Stimulated activated CD8-positive, alpha-beta memory T cell treated with anti-CD3 and anti-CD28 coated beads, Interleukin-12 subunit alpha, Interleukin-12 subunit beta, amount 100 ng/mL, for 24 hours (primary cell): ENCODE measurements around the gene TBC1D5.
"Not testable (repeated sequence)": the region's sequence is repeated elsewhere in the genome, so short reads cannot be mapped to it uniquely, and the experiment has no call there.

Source experiments
- DNase-seq: peaks from one replicate; pipeline ENCODE4 v3.0.0-alpha.2; 2020; ENCODE audit errors: extremely low read depth

Gene TBC1D5

DNA sequence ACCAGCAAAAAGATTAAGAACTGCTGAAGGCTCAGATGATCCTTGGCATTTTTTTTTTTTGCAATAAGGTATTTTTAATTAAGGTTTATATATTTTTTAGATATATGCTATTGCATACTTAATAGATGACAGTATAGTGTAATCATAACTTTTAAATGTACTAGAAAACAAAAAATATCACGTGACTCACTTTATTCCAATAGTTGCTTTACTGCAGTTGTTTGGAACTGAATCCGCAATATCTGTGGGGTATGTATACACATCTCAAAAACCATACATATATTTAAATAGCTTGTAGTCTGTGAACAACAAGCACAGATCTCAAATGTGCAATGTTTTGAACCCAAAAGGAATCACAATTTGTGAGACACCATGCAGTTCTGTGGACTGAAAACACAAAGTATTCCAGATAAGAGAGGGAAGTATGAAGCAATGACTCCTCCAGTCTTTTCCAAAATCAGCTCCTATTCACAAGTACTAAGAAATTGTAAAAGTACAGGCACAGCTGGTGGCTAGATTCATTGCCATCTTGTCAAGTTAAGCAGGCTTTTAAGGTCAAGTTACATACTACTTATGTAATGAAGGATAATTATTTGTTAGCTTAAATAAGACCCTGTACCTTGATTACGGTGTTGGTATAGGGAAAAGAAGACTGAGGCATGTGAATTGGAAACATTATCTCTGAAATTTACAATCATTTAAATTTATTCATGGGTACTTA lies 331.1 kb downstream of the TBC1D5 start:
- DNase-seq: no peak

DNA sequence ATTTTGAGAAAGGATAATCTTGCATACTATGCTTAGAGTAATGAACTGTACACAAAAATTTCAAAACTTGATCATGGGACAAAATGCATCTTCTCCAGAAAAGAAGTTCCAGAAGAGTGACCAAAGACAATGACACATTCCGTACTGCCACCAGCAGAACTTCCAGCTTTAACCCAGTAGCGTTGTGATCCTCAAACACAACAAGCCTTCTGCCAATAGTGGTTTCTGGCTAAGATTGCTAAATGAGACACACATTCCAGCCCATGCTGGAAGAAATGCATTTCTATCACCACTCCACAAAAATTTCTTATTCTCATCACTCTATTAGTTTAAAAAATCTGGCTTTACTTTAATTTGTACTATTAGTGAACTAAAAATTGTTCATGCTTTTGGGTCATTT lies 334.9 kb downstream of the TBC1D5 start:
- DNase-seq: no peak

DNA sequence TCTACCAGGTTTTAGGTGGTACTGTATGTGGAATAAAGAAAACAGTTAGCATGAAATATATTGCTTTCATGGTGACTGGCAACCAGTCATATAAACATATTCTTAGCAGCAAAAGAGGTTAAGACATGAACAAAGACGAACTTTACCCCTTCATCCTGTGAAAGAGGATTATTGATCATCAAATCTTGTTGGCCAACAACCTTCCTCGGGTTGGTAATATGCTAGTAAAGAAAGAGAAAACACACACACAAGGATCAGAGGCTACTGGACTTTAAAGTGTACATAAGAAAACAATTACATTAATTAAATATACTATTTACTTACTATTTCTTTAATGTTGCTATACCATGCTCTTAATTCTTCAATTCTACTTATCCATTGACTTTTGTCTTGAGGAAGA lies 337.9 kb downstream of the TBC1D5 start:
- no peak for DNase-seq

GRCh38 chr3:17402442-17402841 lies 340.0 kb downstream of the TBC1D5 start:
- DNase-seq: no peak

GRCh38 chr3:17401912-17402311 lies 340.5 kb downstream of the TBC1D5 start:
- no peak for DNase-seq

DNA sequence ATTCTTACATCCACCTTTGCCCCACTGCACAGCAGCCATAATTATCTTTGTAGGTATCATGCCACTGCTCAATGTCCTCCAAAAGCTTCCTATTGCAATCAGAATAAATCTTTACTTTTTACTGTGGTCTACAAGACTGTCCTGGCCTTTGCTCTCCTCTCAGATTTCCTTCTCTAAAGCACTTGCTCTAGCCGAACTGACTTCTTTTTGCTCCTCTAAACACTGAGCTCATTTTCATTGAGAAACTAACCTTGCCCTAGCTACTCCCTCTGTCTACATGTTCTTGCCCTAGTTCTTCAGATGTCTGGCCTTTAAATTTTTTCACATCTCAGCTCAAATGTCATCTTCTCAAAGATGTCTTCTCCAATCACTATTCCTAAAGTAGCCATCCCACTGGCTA lies 342.8 kb downstream of the TBC1D5 start:
- no peak for DNase-seq

DNA sequence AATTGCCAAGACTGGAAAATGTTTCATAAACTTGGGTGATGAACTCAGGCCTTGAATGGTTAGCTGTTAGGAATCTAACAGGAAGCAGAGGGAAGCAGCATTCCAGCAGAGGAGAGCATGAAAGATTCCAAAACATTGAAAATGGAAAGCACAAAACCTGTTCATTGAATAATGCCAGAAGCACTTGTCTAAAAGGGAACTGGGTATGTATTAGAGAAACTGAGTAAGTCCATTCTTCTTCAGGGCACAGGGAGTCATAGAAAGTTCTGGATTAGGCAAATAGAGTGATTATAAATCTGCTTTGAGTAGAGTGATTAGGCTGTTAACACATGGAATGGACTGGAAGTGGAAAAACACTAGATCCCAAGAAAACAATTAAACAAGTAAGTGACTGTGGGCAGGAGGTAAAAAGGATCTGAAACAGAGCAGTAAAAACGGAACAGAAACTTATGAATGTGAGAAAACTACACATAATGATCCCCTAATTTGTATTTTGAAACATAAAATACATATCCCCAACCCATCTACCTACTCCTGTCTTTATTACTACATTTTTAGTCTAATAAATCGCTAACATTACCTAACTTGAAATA lies 343.4 kb downstream of the TBC1D5 start:
- no peak for DNase-seq

GRCh38 chr3:17396036-17396435 lies 346.4 kb downstream of the TBC1D5 start:
- no peak for DNase-seq

DNA sequence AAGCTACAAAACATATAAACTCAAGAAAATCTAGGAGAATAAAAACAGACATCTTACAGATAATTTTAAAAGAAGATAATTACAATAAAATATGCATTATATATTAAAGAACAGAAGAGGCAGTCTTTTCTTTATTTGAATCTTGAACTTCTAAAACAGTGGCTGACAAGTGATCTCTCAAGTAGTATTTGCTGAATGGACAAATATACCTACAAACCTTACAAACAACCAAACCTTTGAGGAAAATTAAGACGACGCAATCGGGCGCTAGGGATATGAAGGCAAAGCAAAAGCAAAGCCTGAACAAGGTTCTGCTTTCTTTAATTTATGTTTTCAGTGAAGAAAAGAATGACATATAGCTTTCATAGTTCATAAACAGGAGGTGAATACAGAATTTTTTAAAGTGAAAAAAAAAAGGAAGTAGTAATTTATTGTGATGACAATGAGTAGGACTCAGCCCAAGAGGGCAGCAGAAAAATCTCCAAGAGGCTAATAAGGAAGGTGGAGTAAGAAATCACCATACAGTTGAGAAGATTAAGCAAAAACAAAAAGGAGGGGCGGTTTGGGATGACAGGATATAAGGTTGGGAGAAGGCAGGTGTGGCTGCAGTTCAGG lies 347.8 kb downstream of the TBC1D5 start:
- no peak for DNase-seq

DNA sequence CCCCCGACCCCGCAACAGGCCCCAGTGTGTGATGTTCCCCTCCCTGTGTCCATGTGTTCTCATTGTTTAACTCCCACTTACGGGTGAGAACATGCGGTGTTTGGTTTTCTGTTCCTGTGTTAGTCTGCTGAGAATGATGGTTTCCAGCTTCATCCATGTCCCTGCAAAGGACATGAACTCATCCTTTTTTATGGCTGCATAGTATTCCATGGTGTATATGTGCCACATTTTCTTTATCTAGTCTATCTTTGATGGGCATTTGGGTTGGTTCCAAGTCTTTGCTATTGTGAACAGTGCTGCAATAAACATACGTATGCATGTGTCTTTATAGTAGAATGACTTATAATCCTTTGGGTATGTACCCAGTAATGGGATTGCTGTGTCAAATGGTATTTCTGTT lies 349.9 kb downstream of the TBC1D5 start:
- DNase-seq: not testable (repeated sequence)

DNA sequence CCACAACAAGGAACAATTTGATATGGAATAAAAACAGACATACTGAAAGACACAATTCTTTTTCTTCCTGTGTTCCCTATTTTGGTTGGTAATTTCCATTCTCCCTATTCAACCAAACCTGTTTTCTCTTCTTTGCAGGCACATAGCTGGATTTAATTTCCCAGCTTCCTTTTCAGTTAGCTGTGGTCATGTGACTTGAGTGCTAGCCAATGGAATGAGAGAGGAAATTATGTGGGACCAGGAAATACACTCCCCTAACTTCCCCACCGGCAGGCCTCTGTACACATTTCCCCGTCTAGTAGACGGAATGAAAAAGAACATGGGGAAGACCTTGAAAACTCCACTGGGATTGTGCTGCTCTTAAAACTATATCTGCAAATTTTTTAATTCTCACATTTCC lies 351.6 kb downstream of the TBC1D5 start:
- no peak for DNase-seq

GRCh38 chr3:17387108-17387507 lies 355.3 kb downstream of the TBC1D5 start:
- DNase-seq: no peak

DNA sequence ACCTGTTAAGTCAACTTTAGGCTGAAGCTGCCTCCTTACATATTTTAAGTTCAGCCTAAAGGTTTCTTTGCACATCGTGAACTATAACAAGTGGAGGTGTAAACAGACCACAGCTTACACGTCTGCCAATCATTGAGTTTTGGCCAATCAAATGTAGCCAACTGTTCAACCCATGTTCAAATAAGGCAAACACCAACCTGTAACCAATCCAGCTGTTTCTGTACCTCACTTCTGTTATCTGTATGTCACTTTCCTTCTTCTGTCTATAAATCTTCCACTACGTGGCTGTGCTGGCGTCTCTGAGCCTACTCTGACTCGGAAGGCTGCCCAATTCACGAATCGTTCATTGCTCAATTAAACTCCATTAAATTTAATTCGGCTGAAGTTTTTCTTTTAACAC lies 356.0 kb downstream of the TBC1D5 start:
- no peak for DNase-seq

GRCh38 chr3:17384567-17385296 lies 357.7 kb downstream of the TBC1D5 start:
- DNase-seq: no peak

GRCh38 chr3:17373304-17373703 lies 369.1 kb downstream of the TBC1D5 start:
- DNase-seq: no peak

DNA sequence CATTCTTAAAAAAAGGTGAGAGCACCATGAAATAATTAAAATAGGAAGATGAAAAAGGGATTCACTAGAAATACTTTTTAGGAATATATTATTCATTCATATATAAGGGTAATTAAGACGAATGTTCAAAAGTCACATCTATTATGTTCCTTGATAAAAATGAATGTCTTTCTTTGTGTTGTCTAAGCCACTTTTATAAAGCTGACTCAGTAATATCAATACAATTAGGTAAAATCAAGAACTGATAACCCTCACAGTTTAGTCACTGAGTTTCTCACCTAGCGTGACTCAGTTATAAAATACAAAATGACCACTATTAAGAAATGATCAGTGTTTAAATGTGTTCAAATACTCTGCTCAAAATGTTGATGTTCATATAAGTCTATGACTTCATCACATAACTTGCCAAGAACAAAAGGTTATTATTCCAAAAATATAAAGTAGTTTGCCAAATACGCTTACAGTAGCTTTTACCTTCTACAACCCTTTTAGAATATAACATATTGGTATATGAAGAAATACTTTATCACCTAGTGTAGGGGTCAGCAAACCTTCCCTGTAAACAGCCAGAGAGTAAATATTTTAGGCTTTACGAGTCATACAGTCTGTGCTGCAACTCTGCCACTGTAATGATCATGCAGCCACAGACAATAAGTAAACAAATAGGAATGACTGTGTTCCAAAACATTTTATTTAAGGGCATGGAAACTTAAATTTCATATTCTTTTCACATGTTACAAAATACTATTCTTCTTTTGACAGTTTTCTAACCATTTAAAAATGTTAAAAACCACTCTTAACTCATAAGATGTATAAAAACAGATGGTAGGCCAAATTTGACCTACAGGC lies 369.8 kb downstream of the TBC1D5 start:
- DNase-seq: no peak

DNA sequence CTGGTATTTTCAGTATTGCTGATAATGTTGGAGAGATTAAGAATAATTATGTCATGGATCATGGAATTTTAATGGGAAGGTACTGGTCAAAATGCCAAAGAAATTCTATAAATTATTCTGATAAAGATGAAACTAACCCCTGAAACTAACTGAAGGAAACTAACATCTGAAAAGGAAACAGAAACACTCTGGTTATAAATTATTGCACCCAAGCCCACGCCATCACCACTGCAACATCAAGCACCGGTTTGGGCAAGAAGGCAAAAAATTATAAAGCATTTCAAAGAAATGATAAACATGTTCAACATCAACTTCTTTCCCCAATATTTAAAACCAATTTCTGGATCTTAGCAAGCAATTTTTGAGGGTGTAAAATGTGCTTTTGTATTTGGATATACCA lies 372.5 kb downstream of the TBC1D5 start:
- no peak for DNase-seq

GRCh38 chr3:17367171-17367570 lies 375.3 kb downstream of the TBC1D5 start:
- DNase-seq: no peak

DNA sequence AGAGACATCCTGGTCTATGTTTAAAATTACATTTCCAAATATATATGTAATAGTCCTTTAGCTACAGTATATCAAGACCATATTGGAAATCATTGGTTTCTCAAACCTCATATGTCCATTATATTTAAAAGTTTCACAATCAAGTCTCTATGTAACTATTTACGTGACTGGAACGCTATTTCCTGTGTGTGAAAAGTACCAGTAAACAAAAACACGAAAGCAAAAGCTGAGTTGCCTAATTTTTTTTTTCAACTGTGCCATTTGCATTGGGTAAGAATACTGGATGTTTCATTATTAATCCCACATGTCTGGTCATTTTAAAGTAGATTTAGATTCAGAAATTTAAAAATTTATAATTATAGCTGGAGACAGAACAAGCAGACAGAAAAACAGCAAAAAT lies 381.4 kb downstream of the TBC1D5 start:
- no peak for DNase-seq

DNA sequence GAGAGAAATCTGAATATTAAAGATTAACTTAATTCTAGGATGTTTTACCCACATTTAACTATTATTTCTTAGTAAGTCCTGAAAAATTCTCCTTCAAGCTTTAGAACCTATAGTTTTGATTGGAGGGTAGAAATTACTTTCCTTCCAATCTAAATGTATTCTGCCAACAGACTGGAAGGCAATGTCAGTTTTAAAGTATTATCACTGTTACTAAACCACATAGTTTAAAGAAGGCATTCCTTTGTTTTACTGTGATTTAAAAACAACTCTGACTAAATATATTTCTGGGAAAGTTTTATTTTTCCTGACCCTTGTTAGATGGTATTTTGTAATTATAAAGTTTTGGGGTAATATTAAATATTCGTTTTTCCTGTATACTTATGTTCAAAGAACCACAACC lies 382.5 kb downstream of the TBC1D5 start:
- no peak for DNase-seq

DNA sequence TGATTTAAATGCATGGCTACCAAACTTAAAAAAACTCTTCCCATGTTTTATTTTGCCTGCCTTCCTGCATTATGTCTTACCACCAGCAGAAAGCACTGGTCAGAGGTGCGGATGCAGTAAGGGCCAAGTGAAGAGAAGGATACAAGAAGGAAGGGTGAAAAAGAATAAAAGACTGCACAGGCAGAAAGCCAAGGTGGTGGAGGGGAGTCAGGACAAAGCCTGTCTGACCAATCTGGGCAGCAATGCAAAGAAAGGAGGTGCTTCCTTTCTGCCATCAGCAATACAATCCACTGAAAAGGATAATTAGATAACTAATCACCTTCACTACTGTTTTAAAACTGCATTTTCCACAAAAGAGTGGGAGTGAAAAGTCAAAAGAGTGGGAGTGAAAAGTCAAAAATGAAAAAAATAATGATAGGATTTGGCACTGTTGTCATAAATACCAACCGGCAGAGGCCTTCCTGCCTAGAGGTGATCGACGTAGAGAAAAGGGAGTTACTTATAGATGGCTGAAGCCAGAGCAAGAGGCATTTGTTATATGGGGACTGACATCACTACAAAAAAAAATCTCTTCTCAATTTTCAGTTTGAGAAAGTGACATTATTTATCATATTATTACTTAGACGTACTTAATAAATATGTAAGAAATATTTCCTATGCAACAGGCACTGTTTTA lies 385.3 kb downstream of the TBC1D5 start:
- DNase-seq: no peak
